Fibroblast of skin of scalp (primary cell): ENCODE results near the gene AIG1.
A peak's percentile ranks its signal among the peaks of the same experiment; 100 is the strongest.
"Not testable (repeated sequence)": the region's sequence is repeated elsewhere in the genome, so short reads cannot be mapped to it uniquely, and the experiment has no call there.

Source experiments
- DNase-seq: peaks from one replicate; pipeline ENCODE4 v3.0.0-alpha.2; 2013

The AIG1 gene

GRCh38 chr6:143058987-143059386, 1.7 kb upstream of the AIG1 start:
- no peak for DNase-seq

DNA sequence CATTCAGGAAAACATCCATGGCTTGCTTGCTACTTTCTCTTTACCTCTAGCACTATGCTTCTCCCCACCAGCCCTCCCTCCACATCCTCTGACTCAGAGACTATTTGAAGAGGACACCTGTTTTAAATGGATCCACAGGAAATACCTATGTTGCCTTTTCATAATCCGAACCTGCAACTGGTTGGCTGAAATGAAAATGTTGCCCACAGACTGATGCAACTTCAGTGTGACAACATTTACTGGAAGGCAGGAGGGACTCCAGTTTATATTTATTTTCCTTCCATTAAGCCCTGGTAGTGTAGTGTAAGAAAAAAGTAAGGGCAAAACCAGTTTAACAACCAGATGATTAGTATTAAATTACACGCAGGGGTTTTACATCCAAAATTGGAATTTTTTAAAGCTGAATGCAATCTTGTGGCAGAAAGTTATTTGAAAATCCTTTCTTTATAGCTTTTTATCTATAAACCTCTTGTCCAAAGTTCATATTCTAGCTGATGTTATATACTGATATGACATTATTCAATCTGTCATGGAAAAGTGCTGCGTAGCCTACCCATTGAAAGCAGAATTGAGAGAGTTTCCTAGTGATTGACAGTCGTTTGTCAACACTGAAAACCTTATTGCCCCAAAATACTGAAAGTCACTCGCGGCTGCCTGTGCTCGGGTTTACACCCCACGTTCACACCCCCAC, 881 bp upstream of the AIG1 start:
- DNase-seq: peak; percentile 54

- peak; percentile 84 for DNase-seq
Observed at GRCh38 chr6:143060354-143060805, 309 bp upstream of the AIG1 start.

GRCh38 chr6:143061597-143062385, 1.1 kb downstream of the AIG1 start:
- no peak for DNase-seq

DNA sequence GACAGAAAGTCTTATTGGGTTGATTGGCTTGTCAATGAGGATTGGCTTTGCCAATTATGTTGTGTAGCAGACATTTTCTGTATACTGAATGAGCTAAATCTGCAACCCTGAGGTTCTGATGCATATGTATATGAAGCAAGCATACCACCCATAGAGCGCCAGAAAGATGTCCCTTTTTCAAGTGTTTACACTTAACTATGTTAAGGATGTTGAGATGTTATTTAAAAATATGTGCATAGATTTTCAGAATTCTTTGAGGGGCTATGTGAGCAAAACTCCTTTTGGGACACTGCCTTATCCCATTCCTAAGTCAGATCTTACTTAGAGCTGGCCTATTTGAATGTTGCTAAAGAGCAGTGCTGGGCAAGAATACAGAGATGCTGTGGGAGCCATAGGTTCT, 1.9 kb downstream of the AIG1 start:
- DNase-seq: peak; percentile 13

DNA sequence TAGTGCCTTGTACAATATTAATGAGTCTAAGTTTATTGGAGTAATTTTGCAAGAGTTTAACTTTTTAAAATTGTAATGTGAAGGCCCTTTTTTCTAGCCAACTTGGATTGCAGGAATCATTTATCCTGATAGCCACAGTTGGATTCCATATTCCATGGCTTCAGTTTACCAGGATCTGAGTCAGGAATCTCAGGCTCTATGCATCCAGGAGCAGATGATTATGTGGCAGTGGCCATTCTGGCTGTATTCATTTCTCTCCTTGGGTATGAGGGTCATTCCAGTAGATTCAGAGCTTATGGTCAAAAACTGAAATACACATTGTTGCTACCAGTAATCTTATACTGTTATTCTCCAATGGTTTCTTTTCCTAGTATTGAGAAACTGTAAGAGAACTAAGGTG, 2.9 kb downstream of the AIG1 start:
- no peak for DNase-seq

- no peak for DNase-seq
Observed at GRCh38 chr6:143064271-143064670, 3.6 kb downstream of the AIG1 start.

- no peak for DNase-seq
Observed at GRCh38 chr6:143064951-143065683, 4.4 kb downstream of the AIG1 start.

DNA sequence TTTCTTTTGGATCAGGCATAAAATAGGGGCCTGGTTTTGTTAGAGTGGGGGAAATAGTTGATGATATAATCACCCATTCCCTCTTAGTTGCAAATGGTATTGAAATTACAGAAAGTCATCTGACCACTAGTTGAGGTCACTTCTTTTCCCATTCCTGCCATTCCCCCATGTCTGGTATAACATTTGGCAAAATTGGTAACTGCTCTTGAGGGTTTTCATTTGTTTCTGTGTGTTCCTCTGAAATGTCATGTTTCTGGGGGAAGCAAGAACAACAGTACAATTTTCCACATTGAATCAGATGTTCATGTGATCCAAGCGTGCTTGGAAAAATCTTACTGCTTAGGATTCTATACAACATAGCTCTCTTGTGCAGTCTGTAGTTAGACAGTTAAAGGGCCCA, 7.3 kb downstream of the AIG1 start:
- DNase-seq: peak; percentile 46

DNA sequence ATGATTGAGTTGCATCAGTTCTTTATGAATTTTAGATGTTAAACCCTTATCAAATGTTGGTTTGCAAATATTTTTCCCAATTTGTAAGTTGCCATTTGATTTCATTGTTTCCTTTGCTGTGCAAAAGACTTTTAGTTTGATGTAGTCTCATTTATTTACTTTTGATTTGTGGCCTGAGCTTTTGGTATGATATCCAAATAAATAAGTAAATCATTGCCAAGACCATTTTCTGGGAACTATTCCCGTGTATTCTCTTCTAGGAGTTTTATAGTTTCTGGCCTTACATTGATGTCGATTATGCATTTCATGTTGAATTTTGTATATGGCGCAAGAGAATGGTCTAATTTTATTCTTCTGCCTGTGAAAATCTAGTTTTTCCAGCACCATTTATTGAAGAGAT, 13.4 kb downstream of the AIG1 start:
- DNase-seq: no peak

DNA sequence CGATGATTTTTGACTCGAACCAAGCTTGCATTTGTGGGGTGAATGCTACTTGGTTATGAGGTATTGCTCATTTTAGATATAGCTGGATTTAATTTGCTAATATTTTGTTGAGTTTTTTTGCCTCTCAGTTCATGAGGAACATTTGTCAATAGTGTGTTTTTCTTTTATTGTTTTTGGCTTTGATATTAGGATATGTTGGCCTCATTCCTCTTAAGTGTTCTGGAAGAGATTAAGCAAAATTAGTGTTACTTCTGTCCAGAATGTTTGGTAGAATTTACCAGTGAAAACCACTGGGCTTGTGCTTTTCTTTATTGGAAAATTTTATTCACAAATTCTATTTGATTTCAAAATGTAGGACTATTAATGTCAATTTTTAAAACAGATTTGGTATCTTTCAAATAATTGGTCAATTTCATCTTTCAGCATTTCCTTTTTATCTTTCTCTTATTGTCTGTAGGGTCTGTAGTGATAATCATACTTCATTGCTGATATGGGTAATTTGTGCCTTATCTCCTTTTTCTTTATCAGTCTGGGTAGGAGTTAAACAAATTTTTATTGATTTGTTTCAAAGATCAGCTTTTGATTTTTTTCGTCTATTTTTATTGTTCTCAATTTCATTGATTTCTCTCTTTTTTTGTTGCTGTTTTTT, 14.1 kb downstream of the AIG1 start:
- no peak for DNase-seq

- no peak for DNase-seq
Observed at GRCh38 chr6:143078468-143079324, 18.0 kb downstream of the AIG1 start.

DNA sequence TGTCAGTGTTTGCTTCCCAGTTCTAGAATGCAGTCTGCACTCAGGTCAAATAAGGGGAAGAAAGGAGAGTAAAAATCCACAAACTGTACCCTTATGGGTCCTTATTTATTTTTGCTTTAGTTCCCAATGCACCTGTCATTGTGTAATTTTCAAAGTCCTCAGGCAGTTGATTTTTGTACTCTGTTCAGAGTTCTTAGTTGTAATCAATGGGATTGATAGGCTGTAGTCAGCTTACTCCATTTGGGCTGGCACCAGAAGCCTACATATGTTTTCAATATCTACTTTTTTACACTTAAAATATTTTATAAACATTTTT, 18.6 kb downstream of the AIG1 start:
- no peak for DNase-seq

GRCh38 chr6:143082274-143082673, 21.6 kb downstream of the AIG1 start:
- not testable (repeated sequence) for DNase-seq

- DNase-seq: not testable (repeated sequence)
Observed at GRCh38 chr6:143084019-143084418, 23.3 kb downstream of the AIG1 start.

- not testable (repeated sequence) for DNase-seq
Observed at GRCh38 chr6:143087335-143087734, 26.6 kb downstream of the AIG1 start.

DNA sequence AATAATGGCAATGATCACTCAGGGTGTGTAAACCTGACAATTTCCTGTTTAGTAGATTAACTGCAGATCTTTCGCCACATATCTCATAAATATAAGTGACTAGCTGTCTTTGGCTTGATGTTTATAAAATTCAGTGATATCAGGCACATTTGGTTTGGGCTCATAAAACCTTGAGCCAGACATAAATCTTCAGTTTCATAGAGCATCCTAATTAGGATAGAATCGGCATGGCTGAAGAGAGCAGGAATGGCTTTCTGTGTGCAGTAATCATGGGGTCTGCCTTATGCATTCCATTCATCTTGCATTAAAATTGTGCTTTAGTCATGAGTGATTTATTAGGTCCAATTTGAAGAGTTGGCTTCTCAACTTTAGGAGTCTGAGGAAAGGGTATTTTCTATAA, 27.2 kb downstream of the AIG1 start:
- no peak for DNase-seq

- no peak for DNase-seq
Observed at GRCh38 chr6:143090314-143091044, 29.8 kb downstream of the AIG1 start.

DNA sequence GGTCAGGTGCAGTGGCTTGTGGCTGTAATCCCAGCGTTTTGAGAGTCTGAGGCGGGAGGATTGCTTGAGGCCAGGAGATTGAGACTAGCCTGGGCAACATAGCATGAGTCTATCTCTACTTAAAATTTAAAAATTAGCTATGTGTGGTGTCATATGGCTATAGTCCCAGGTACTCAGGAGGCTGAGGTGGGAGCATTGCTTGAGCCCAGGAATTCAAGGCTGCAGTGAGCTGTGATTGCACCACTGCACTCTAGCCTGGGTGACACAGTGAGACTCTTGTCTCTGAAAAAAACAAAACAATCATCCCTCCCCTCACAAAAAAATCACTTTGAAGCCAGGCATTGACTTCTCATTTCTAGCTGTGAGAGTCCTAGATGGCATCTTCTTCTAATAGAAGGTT, 32.1 kb downstream of the AIG1 start:
- DNase-seq: no peak

DNA sequence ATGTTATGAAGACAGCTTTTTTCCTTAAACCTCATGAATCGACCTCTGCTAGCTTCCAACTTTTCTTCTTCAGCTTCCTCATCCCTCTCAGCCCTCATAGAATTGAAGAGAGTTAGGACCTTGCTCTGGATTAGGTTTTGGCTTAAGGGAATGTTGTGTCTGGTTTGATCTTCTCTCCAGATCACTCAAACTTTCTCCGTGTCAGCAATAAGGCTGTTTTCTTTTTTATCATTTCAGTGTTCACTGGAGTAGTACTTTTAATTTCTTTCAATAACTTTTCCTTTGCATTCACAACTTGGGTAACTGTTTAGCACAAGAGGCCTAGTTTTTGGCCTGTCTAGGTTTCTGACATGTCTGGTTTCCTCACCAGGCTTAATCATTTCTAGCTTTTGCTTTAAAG, 32.6 kb downstream of the AIG1 start:
- DNase-seq: no peak

GRCh38 chr6:143096403-143096802, 35.7 kb downstream of the AIG1 start:
- no peak for DNase-seq
